HepG2 (cell line): ENCODE measurements around the gene SAPCD1. TPM values are rescaled to one million over a fixed set of nuclear protein-coding genes. Genes with fewer than 3 reads are reported as not detected.
A peak's percentile ranks its signal among the peaks of the same experiment; 100 is the strongest.

Experiments used
- AFF4 ChIP-seq: sonication (generic); formaldehyde crosslinking; IDR thresholded peaks from 2 replicates; pipeline ENCODE4 v1.4.0; 2020; ENCODE audit warnings: missing genetic modification reagents
- FIP1L1 ChIP-seq: fragments of 200-400 bp; formaldehyde crosslinking; IDR thresholded peaks from 2 replicates; pipeline ENCODE4 v1.6.1; 2018; ENCODE audit warnings: low read depth, mild to moderate bottlenecking, low read length, moderate library complexity, borderline replicate concordance; ENCODE audit not compliant: insufficient read depth
- HMG20A ChIP-seq: IDR thresholded peaks from 2 replicates; pipeline ENCODE4 v1.6.1; 2016; ENCODE audit warnings: borderline replicate concordance
- HOXD1 ChIP-seq: sonication (generic); formaldehyde crosslinking; IDR thresholded peaks from 2 replicates; pipeline ENCODE4 v1.5.0; 2020; ENCODE audit warnings: missing genetic modification reagents
- NAIF1 ChIP-seq: sonication (generic); formaldehyde crosslinking; IDR thresholded peaks from 2 replicates; pipeline ENCODE4 v1.5.0; 2020; ENCODE audit warnings: mild to moderate bottlenecking, missing genetic modification reagents, borderline replicate concordance
- PBX2 ChIP-seq: IDR thresholded peaks from 2 replicates; pipeline ENCODE4 v1.6.1; 2016; ENCODE audit warnings: control low read depth
- PRMT3 ChIP-seq: sonication (generic); formaldehyde crosslinking; IDR thresholded peaks from 2 replicates; pipeline ENCODE4 v1.8.1; 2022; ENCODE audit warnings: low read depth, mild to moderate bottlenecking, moderate library complexity, missing genetic modification reagents, borderline replicate concordance
- SCMH1 ChIP-seq: sonication (generic); formaldehyde crosslinking; IDR thresholded peaks from 2 replicates; pipeline ENCODE4 v1.9.0; 2021; ENCODE audit warnings: missing genetic modification reagents, mild to moderate bottlenecking, borderline replicate concordance
- SYNCRIP ChIP-seq: fragments of 200-400 bp; formaldehyde crosslinking; IDR thresholded peaks from 2 replicates; pipeline ENCODE4 v1.6.1; 2018; ENCODE audit warnings: mild to moderate bottlenecking, low read depth, low read length; ENCODE audit not compliant: insufficient read depth
- TIGD3 ChIP-seq: sonication (generic); formaldehyde crosslinking; IDR thresholded peaks from 2 replicates; pipeline ENCODE4 v1.5.1; 2020; ENCODE audit warnings: mild to moderate bottlenecking, missing genetic modification reagents, borderline replicate concordance
- ZBTB3 ChIP-seq: sonication (generic); formaldehyde crosslinking; IDR thresholded peaks from 2 replicates; pipeline ENCODE4 v1.4.0; 2020; ENCODE audit warnings: low read depth, mild to moderate bottlenecking, moderate library complexity, missing genetic modification reagents, borderline replicate concordance
- ZBTB33 ChIP-seq: sonication (generic); formaldehyde crosslinking; IDR thresholded peaks from 2 replicates; pipeline ENCODE4 v1.4.0; 2020; ENCODE audit warnings: missing genetic modification reagents
- ZKSCAN5 ChIP-seq: sonication (generic); formaldehyde crosslinking; IDR thresholded peaks from 2 replicates; pipeline ENCODE4 v1.5.1; 2020; ENCODE audit warnings: mild to moderate bottlenecking, missing genetic modification reagents
- ZNF205 ChIP-seq: IDR thresholded peaks from 2 replicates; pipeline ENCODE4 v1.6.1; 2018; ENCODE audit warnings: missing biosample characterization, missing genetic modification reagents
- ZNF263 ChIP-seq: sonication (generic); formaldehyde crosslinking; IDR thresholded peaks from 2 replicates; pipeline ENCODE4 v1.4.0; 2020; ENCODE audit warnings: missing genetic modification reagents
- ZNF282 ChIP-seq: fragments of 450-650 bp; IDR thresholded peaks from 2 replicates; pipeline ENCODE4 v1.6.1; 2018; ENCODE audit not compliant: partially characterized antibody
- ZNF441 ChIP-seq: sonication (generic); formaldehyde crosslinking; IDR thresholded peaks from 2 replicates; pipeline ENCODE4 v1.7.0; 2021; ENCODE audit warnings: missing genetic modification reagents, borderline replicate concordance
- ZNF576 ChIP-seq: sonication (generic); formaldehyde crosslinking; IDR thresholded peaks from 2 replicates; pipeline ENCODE4 v1.4.0; 2020; ENCODE audit warnings: mild to moderate bottlenecking, missing genetic modification reagents
- ZNF747 ChIP-seq: sonication (generic); formaldehyde crosslinking; IDR thresholded peaks from 2 replicates; pipeline ENCODE4 v1.8.1; 2023; ENCODE audit warnings: missing genetic modification reagents, mild to moderate bottlenecking, borderline replicate concordance
- polyA plus RNA-seq, 8 experiments: library from polyadenylated mRNA; depleted of rRNA in 3 of 8; stranded (reverse) in 7 of 8; unstranded in 1 of 8; fragments of >200 nt; fragmentation: Illumina TruSeq in 4 of 8; extraction: Trizol in 4 of 8; gene quantifications; 2 replicates each; pipeline versions ENCODE4 v1.2.1 to v1.2.3, GENCODE V29; 2011 to 2016; ENCODE audit warnings: low read depth in 4 of 8, missing spikeins in 1 of 8, mixed read lengths in 1 of 8; ENCODE audit not compliant: insufficient read depth in 1 of 8
- total RNA-seq, 5 experiments: library from RNA; depleted of rRNA; stranded (reverse); fragments of >200 nt; fragmentation: Illumina TruSeq; extraction: Trizol; gene quantifications; 2 replicates each; pipeline ENCODE4 v1.2.3, GENCODE V29; 2016; ENCODE audit warnings: low read depth in 1 of 5

The SAPCD1 gene
- total and polyA plus RNA-seq, 2 of the 13 experiments (the other 11 are each of a cell fraction or from before 2014, with no cell fraction given), result 2.5 to 3.9 TPM

- TF ChIP-seq HMG20A (peak; percentile 46; the same call in 1 of the 2 replicates), HOXD1 (CRISPR knock-in tag) (no peak), TIGD3 (CRISPR knock-in tag) (no peak), ZNF205 (CRISPR knock-in tag) (0 out of 2 replicates have a peak, but pooled peaks have one; percentile 38), ZNF576 (CRISPR knock-in tag) (no peak), PRMT3 (CRISPR knock-in tag) (no peak), ZBTB3 (CRISPR knock-in tag) (no peak), SCMH1 (no peak), ZKSCAN5 (CRISPR knock-in tag) (no peak), ZNF747 (CRISPR knock-in tag) (no peak), SYNCRIP (no peak), AFF4 (no peak), ZNF282 (no peak), ZBTB33 (peak; percentile 64; the same call in 1 of the 2 replicates), ZNF441 (no peak), PBX2 (CRISPR knock-in tag) (no peak), NAIF1 (CRISPR knock-in tag) (no peak), FIP1L1 (no peak), ZNF263 (CRISPR knock-in tag) (no peak)
These were observed 7.4 kb downstream of the SAPCD1 start (continued) for GRCh38 chr6:31769684-31770371.
